ENCODE measurements around the gene MZF1.

MZF1 gene

DNA sequence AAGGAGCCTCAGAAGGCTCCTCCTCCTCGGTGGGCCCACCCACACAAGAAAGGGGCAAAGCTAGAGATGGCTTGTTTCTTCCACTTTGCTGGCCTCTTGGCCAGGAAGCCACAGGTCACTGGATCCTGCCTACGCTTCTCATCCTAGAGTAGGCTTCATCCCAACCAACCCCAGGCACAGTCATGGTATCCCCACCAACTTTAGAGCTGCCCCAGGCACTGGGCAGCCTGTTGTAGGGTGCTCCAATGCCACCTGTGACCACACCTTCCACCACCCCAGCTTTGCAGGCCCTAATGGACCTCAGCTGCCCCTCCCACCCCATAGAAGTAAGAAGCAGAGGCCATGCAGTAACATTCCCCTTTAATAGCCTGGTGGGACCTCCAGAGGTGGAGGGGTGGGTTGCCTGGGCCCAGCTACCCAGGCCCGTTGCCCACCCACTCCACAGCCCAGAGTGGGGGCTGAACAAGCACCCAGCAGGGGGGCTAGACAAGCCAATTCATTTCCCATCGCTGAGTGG lies 17.7 kb downstream of the MZF1 start:
- FAIRE-seq (no peak), DNase-seq (ENCODE audit: insufficient read length, low spot score) (no peak)
- no peak for TF ChIP-seq POLR2A (IDR thresholded peaks at IDR 0.05; ENCODE audit: low read depth, low read length)

DNA sequence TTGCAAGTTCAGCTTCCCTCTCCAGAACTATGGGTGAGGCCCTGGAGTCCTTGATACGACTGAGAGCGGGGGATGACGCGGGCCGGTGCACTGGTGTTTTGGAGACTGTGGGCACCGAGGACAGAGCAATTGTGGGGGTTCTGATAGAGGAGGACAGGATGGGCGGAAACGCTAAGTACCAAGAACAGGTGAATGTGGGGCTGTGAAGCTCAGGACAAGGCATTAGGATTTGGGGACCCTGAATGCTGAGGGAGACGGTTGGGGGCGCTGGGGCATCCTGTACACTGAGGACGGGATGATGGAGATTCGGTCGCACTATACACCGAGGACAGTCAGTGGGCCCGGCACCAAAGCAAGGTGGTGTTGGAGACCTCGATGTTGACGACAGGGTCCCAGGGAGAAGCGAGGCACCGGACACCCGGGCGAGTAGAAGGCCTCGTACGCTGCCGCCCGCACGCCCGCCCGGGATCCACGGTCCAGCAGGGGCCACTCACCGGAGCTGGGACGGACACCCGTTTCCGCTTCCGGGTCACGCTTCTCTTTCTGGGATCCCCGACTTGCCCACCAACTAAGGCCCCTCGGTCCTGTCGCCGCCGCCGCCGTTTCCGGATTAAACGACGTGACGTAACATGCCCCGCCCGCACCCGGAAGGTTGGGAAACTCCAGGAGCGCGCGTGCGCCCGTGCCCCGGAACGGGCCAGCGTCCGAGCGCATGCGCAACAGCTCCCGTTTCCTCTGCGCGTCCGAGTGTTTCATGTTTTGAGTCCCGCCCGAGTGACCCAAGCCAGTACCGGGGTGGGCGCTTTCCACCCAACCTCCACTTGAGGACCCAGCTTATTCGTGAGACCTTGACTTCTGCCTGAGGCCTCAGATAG lies 18.4 kb downstream of the MZF1 start, which contains the start of gene CHMP2A:
Gene CHMP2A (minus strand): TSS at position 612 of the 875 bp plus-strand sequence. CDS start 893 bp downstream, outside the sequence.
- FAIRE-seq (no peak), DNase-seq (ENCODE audit: insufficient read length, low spot score) (peak; percentile 90)
- peak; percentile 54 for TF ChIP-seq POLR2A (IDR thresholded peaks at IDR 0.05; ENCODE audit: low read depth, low read length)

DNA sequence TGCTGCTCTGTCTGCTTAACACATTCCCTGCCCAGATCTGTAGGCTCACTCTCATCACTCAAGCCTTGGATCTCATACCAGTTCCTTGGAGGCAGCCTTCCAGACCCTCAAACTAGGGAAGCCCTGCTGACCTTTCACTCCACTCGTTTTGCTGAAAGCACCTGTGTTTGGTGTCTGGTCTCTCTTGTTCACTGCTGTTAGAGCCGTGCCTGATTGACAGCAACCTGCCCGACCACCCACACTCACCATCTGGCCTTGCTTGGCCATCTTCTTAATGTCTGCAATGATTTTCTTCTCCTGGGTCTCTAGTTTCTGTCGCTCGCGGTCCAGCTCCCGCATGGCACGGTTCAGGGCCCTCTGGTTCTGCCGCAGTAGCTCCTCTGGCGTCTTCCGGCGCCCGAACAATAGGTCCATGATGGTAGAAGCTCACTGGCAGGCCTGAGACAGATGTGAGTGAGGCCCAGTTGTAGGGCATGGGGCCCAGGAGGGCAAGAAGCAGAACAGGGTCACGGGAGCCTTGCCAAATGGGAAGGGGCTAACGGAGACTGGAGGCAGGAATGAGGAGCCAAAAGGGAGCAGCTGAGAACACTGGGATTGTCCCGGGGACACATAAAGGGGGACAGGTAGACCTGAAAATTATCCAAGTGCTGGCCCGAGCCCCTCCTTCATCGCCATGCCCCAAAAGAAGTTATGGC lies 19.2 kb downstream of the MZF1 start:
- DNase-seq (ENCODE audit: insufficient read length, low spot score) (no peak), FAIRE-seq (no peak)
- TF ChIP-seq POLR2A (IDR thresholded peaks at IDR 0.05; ENCODE audit: low read depth, low read length): 0 out of 2 replicates have a peak, but pooled peaks have one; percentile 5

DNA sequence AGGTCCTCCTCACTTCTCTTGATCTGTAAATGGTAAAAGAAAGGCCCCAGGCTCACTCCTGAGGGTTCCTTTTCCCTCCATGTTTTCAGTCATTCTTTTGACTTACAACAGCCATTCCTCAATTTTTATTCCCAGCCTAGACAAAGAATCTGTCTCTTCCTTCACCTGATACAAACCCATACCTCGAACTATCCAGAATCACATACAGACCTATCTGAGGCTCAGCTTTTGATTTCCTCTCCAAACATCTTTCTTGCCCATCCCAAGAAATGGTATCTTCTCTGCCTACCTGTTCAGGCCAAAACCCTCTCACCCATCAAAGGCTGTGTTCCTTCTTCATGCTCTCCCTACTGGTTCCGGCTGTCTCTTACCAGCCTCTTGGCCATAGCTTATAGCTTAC lies 20.5 kb downstream of the MZF1 start:
- DNase-seq (ENCODE audit: insufficient read length, low spot score) (no peak), FAIRE-seq (no peak)
- no peak for TF ChIP-seq POLR2A (IDR thresholded peaks at IDR 0.05; ENCODE audit: low read depth, low read length)

DNA sequence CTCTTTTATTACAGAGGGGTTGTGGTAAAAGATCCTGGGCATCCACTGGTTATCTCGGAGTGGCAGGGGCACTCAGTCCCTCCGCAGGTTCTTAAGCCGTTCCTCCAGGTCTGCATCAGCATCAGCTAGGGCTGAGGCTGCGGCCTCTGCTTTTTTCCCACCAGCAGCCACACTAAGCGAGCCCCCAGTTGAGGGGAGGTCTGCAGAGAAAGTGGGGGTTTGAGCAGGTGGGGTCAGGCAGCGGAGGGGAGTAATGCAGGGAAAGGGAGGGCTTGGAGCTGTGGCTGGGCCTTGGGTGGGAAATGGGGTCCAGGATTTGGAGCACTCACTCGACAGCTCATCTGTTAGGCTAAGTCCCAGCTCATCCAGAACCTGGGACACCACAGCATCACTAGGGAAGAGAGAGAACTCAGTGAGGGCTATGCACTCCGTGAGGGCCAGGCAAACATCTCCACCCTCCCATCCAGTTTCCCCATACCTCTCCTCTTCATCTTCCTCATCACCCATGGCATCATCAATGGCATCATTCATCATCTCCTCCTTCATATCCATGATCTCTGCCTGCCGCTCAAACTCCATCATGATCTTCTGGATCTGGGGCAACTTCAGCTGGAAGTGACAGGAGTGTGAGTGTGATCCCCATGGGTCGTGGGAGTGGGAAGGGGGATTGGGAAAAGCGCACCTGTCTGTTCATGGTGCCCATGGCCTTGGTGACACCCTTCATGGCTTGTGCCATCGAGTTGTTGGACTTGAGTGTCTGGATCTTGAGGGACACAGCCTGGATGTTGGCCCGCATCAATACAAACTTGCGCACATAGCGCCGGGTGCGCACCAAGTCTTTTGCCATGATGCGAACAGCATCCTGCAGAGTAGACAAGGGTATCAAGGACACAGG lies 21.3 kb downstream of the MZF1 start:
- DNase-seq (ENCODE audit: insufficient read length, low spot score): no peak
- TF ChIP-seq POLR2A (IDR thresholded peaks at IDR 0.05; ENCODE audit: low read depth, low read length): no peak
- FAIRE-seq: no peak

DNA sequence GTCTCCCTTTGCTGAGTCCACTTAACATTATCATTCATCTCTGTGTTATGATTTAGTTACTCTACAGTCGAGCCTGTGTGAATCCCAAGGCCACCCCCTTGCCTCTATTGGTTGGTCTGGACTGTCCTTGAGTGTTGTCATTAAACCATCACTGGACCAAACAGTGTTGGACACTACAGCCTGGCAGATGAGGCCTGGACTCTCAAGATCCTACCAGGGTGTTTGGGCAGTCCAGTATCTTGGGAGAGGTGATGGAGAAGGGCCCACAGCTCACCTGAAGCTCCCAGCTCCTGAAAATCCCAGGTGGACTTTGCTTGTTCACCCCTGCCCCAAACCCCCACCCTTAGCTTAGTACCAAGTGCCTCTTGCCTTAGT lies 22.0 kb downstream of the MZF1 start:
- DNase-seq (ENCODE audit: insufficient read length, low spot score) (no peak), FAIRE-seq (no peak)

DNA sequence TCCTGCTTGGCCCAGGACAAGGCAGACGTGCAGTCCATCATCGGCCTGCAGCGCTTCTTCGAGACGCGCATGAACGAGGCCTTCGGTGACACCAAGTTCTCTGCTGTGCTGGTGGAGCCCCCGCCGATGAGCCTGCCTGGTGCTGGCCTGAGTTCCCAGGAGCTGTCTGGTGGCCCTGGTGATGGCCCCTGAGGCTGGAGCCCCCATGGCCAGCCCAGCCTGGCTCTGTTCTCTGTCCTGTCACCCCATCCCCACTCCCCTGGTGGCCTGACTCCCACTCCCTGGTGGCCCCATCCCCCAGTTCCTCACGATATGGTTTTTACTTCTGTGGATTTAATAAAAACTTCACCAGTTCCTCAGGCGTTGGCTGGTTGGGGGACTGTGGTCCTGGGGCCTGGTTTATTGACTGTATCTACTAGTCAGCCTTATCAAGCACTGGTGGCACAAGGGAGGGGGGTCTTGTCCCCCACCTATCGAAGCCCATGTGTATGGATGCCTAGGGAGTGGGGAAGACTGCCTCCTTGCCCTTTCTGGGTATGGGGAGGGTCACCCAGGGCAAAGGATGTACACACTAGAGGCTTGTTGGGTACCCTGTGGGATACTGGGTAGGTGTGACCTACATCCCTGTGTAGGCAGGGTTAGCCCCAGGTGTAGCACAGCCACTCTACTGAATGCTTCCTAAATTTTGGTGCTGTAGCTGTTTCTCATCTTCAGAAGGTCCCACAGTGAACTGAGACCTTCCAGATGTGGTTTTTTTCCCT lies 22.6 kb downstream of the MZF1 start:
- TF ChIP-seq POLR2A (IDR thresholded peaks at IDR 0.05; ENCODE audit: low read depth, low read length): no peak
- no peak for FAIRE-seq
- DNase-seq (ENCODE audit: insufficient read length, low spot score): no peak

More for the DNA sequence above, 22.0 kb downstream of the MZF1 start:
- TF ChIP-seq POLR2A (IDR thresholded peaks at IDR 0.05; ENCODE audit: low read depth, low read length): no peak

DNA sequence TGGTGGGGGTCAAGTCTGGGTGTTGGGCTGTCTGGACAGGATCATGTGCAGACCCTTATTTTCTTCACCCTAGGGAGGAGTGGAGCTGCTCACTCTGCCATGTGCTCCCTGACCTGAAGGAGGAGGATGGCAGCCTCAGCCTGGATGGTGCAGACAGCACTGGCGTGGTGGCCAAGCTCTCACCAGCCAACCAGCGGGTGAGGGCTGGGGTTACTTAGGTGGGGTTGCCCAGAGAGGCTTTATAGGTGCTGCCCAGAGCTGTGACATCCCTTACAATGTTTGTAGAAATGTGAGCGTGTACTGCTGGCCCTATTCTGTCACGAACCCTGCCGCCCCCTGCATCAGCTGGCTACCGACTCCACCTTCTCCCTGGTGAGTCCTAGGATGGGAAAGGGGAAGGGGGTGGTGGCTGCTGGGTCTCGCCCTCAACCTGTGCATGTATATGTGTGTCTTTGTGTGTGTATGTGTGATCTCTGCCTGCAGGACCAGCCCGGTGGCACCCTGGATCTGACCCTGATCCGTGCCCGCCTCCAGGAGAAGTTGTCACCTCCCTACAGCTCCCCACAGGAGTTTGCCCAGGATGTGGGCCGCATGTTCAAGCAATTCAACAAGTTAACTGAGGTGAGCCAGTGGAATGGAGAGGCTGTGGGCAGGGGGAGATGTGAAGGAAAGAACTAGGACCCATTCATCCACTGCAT lies 23.3 kb downstream of the MZF1 start:
- DNase-seq (ENCODE audit: insufficient read length, low spot score): no peak
- TF ChIP-seq POLR2A (IDR thresholded peaks at IDR 0.05; ENCODE audit: low read depth, low read length): no peak
- FAIRE-seq: no peak

DNA sequence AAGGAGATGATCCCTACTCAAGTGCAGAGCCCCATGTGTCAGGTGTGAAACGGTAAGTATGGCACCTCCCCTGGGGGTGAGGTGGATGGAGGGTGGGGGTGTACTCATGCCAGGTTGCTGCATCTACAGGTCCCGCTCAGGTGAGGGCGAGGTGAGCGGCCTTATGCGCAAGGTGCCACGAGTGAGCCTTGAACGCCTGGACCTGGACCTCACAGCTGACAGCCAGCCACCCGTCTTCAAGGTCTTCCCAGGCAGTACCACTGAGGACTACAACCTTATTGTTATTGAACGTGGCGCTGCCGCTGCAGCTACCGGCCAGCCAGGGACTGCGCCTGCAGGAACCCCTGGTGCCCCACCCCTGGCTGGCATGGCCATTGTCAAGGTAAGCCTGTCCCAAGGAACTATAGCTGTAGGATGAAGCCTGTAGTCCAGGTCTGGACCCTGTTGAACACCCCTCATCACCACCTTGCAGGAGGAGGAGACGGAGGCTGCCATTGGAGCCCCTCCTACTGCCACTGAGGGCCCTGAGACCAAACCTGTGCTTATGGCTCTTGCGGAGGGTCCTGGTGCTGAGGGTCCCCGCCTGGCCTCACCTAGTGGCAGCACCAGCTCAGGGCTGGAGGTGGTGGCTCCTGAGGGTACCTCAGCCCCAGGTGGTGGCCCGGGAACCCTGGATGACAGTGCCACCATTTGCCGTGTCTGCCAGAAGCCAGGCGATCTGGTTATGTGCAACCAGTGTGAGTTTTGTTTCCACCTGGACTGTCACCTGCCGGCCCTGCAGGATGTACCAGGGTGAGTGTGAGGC lies 24.1 kb downstream of the MZF1 start:
- no peak for DNase-seq (ENCODE audit: insufficient read length, low spot score)
- FAIRE-seq: no peak
- no peak for TF ChIP-seq POLR2A (IDR thresholded peaks at IDR 0.05; ENCODE audit: low read depth, low read length)

DNA sequence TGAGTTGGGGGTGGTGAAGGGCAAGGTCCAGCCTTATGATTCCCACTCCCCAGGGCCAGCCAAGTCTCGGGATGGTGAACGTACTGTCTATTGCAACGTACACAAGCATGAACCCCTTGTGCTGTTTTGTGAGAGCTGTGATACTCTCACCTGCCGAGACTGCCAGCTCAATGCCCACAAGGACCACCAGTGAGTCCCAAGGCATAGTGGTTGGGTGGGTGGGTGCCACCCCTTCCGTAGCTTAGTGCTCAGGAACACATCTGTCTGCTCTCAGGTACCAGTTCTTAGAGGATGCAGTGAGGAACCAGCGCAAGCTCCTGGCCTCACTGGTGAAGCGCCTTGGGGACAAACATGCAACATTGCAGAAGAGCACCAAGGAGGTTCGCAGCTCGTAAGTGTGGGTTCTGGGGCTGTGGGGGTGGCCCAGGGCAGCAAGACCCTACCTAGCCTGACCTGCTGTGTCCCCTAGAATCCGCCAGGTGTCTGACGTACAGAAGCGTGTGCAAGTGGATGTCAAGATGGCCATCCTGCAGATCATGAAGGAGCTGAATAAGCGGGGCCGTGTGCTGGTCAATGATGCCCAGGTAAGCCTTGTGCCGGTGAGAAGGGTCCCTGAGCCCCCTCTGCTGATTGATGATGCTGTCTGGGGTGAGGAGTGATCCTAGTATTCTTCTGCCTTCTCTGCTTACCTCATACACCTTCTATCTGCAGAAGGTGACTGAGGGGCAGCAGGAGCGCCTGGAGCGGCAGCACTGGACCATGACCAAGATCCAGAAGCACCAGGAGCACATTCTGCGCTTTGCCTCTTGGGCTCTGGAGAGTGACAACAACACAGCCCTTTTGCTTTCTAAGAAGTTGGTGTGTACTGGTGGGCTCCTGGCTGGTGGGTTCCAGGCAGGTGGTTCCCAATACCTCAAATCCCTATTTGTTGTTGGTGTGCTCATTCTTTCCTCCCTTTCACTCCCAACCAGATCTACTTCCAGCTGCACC lies 25.5 kb downstream of the MZF1 start:
- no peak for FAIRE-seq
- no peak for TF ChIP-seq POLR2A (IDR thresholded peaks at IDR 0.05; ENCODE audit: low read depth, low read length)
- no peak for DNase-seq (ENCODE audit: insufficient read length, low spot score)

All from H54 (cell line).